ENCODE data around the gene SERPINB12.

The SERPINB12 gene, protein sequence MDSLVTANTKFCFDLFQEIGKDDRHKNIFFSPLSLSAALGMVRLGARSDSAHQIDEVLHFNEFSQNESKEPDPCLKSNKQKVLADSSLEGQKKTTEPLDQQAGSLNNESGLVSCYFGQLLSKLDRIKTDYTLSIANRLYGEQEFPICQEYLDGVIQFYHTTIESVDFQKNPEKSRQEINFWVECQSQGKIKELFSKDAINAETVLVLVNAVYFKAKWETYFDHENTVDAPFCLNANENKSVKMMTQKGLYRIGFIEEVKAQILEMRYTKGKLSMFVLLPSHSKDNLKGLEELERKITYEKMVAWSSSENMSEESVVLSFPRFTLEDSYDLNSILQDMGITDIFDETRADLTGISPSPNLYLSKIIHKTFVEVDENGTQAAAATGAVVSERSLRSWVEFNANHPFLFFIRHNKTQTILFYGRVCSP

DNA sequence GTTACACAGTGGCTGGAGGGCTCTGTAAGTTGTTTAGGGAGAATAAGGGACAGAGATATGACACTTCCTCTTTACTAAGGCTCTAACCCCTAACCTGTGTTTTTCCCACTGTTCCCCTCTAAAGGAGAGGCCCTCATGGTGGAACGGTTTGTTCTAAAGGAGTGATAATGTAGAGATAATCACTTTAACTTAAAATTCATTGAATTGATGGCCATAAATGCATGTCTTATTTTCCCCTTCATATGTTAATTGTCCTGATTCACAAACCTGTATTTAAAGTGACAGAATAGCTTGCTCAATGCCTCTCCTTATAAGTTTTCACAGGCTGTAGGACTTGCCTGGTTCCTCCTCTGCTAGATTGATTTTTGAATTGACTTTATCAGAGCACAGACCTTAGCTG, at the start of gene SERPINB12:
Gene SERPINB12 (plus strand): TSS at position 301 of the 400 bp plus-strand sequence. CDS start 13,791 bp downstream, outside the sequence.
- no peak for DNase-seq

DNA sequence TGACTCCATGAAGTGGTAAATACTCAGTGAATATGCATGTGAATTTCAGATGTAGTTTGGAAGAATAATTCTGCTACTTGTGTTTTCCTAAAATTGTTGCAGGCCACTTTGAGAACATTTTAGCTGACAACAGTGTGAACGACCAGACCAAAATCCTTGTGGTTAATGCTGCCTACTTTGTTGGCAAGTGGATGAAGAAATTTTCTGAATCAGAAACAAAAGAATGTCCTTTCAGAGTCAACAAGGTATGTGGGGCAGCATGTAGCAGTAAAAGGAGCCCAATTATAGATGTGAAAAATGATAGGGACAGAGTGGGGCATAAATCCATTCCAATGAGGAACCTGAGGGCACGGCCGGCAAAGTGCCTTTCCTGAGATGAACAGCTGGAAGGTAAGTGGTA, 49.3 kb upstream of the SERPINB12 start:
- no peak for DNase-seq

DNA sequence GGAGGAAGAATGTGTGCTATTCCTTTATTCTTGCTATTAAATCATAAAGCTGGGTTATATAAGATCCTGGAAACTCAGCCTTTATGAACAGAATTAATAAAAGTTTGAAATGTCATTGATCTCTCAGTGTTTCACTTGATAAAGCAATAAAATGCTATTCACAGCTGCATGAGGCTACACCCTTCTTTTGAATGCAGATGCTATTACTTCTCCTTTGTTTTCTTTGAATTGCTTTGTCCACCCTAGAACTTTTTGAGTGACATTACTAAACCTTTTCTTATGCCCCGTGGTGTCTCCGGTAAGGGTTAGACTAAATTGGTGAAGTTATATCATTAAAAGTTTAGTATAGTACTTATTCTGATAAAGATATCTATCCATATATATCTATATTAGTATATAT, 46.5 kb upstream of the SERPINB12 start:
- DNase-seq, result no peak

DNA sequence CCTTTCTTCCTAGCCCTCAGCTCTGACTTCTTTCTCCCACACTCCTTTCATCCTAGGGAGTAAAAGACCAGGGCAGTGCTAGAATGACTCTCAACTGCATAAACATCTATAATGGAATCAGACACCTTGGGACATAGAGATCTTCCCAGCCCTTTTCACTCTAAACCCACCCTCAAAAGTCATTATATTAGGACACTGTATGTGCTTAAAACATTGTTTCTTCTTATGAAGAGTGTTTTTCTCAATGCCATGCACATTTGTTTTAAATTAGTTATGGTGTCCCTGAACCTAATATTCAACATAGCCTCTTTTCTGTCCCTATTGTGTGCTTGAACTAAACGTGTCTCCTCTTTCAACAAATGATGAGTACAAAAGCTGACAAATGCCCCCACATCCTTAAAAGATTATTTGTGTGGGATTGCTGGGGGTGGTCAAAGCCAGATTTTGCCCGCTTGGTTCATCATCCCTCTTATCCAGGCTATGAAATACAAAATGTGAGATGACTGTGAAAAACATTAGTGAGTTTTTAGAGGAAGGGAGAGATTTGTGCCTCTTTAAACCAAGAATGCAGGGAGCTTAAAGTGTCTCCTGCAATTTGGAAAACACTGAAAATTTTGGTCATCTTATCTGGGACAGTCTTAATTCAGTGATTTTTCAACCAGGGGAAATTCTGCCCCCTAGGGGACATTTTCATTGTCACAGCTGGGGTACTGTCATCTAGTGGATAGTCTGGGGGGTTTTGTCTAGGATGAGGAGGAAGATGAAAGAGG, 36.4 kb upstream of the SERPINB12 start:
- no peak for DNase-seq

DNA sequence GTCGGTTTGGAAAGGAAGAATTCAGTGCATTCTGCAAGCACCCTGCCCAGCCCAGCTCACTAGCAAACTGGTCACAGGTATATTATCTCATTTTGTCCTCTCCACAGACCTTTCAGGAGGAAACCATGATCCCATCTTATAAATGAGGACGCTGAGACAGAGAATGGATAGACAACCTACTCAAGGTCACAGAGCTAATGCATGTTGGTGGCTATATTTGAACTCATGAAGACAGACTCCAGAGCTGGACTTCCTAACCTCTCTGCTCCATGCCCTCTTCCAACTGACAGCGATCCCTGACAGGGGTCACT, 35.9 kb upstream of the SERPINB12 start:
- DNase-seq, result no peak

DNA sequence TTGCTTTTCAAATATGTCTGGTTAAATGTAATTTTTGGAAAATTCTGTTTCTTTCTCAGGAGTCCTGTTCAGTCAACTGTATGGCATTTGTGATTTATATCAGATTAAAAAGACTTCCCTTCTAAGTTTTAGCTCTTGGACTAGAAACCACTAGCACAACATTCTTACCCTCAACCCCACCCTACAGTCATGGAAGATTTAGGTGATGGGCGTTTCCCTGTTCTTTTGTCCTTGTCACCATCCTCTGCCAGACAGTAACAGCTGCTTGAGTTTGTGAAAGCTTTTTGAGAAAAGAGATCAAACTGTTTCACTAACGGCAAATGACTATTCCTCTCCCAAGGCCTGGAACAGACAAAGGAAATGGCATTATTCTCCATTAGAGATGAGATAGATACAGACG, 33.6 kb upstream of the SERPINB12 start:
- no peak for DNase-seq

DNA sequence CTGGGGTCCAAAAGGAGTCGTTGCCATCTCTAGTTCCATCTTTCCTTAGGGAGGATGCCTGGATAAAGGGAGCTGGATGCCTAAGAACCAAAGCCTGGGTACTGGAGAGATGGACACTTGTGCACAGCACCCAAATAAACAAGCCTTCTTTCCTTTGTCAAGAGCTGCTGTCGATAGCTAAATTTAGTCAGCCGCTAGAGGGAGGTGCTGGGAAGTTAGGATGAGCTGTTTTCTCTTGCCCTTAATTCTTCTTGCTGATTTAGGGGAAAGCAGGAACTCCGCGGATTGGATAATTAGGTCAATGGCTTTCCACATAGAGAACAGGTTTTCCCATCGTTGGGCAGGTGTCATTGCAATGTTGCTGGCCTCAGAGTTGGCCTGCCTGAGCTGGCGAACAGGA, 30.9 kb upstream of the SERPINB12 start:
- no peak for DNase-seq

DNA sequence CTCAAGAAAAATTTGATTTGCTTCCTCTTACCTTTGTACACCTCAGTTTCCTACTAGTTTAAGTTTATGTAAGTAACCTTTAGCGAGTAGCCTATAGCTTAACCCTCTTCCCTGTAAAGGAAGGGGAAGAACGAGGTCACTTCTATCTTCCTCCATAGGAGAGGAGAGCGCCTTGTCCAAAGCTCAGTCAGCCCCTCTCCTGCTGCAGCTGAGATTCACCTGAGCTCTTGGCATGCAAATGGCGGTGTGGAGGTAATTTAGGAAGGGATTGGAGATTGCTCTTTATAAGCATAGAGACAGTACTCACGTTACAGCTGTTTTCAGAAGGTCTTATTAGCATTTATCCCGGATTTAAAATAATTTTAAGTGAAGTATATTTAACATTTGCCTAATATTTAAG, 27.8 kb upstream of the SERPINB12 start:
- DNase-seq, result no peak

DNA sequence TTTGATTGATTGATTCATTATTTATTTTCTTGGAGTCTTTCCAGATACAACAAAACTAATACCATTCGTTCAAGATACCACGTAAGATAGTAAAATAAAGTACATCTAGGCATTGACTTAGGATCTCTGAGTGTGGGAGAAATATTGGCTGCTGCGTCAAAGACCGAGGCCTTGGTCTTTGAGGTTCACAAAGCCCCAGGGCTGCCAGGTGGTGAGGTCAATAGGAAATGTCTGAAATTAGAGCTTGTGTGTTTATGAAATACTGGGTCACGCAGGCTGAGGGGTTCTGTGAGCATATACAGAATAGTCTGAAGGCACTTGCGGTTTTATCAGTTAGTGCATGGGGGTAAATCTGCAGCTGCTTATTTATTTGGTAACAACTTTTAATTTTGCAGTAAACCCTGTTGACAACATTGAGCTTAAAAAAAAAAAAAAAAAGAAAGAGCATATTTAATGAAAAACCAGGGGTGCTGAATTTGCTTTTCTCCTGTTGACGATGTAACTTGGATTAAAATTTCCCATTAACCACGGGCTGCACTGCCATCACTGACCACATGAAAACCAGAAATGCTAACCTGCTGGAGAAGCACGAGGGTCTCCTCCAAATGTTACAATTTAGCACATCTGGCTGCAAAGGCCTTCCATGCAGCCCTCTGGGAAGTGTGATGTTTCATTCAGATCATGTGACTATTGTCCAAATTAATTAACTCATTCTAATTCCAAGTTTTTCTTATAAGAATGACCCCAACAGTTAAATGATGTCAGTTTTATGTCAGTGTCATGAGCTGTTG, 27.1 kb upstream of the SERPINB12 start:
- DNase-seq, result no peak

DNA sequence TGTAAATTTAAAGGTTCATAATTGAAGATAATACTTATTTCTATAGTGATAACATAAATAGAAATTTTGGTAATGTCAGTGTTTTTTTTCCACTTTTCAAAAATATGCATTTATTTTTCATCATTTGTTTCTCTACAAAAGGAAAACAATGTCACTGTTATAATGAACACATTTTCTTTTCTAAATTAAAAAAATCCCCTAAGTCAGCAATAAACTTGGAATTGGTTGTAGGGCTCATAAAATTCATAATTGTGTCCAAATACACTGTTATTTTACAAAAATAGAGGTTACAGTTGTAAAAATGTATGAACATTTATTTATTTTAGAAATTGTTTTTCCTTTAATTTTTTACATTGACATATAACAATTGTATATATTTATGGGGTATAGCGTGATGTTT, 26.4 kb upstream of the SERPINB12 start:
- DNase-seq, result no peak

DNA sequence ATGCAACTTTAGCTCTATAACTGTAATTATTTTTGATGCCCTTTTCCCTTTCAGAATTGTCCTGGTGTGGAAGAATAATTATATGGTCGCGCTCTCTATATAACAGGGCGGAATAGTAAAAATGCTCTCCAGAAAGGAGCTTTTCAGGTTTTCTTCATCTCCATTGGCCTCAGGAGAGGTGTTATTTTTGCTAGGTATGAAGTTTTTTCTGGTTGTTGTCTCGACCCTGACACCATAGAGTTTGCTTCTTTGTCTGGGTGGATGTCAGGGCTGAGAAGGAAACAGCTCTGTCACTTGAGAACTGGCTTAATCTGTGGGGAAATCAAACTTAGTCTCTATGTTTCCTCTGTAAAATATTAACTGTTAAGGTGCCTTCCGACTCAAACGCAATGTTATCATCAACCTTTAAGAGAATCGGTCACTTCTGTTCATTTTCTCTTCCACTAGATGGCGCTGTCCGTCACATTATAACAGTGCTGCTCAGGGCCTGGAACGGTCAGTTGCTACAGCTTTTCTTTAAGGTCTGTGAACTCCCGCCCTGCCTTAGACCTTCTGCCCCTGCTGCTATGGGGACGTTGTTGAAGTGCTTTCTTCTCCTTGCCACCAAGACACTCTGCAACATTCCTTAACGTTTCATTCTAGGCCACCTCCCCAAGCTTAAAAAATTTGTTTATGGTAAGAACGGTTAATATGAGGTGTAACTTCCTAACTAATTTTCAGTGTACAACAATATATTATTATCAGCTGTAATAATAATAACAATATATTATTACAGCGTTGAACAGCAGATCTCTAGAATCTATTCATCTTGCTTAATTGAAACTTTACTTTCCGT, 23.8 kb upstream of the SERPINB12 start:
- DNase-seq, result peak; percentile 74

DNA sequence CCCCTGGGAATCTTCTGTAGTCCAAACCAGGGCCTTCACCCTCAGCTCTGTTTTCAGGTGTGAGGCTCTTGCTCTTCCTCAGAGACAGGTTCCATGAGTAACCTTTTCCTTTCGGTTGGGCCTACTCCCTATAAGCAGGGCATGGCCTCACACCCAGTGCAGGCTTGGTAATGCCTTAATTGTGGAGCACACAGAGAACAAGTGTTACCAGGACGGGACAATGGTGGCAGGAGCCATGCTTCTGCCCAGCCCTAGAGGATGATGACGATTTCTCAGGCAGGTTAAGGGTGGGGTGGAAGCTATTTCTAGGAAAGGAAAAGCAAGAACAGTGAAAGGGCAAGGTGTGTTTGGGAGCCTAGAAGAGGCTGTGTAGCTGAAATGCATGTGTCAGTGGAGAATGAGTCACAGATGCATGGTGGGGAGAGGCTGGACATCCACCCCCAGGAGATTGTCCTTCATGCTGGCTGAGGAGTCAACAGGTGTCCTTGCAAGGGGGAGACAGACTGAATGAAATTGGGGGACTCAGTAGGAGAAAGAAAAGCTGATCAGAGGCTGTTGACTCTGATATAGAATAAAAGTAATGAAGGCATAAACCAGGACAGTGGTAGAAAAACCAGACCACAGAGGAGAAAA, 22.0 kb upstream of the SERPINB12 start:
- no peak for DNase-seq

DNA sequence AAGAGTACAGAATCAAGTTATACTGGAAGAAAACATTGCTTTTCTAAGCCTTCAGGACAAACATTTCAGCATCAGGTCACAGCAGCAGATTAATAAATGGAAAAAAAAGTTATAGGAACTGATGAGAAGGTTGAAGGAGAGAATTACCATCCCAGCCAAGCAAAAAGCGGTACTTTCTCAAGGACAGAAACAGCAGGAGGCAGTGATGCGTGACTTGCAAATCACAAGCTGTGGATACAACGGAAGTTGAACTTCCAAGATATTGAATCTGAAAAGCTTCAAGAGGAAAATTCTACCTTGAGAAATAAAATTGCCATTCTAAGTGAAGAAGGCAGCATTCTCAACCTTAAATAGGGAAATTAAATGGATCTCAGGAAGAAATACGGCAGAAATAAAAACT, 18.5 kb upstream of the SERPINB12 start:
- no peak for DNase-seq

DNA sequence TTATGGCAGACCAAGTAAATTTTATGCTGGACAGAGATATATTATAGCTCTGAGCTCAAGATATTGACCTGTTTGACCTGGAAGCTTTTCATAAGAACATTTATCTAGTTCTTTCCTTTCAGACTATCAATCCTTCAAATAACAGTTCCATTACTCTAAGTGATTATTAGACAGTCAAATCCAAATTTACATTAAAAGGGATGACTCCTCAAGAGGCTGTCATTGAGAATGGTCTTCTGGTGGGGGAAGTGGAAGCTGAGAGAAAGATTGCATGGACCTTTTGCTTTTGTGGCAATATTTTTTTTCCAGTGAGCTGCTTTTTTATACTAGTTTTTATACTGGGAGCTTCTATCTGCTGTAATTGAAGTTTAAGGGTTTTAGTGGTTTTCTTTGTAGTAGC, 14.9 kb upstream of the SERPINB12 start:
- DNase-seq, result no peak

DNA sequence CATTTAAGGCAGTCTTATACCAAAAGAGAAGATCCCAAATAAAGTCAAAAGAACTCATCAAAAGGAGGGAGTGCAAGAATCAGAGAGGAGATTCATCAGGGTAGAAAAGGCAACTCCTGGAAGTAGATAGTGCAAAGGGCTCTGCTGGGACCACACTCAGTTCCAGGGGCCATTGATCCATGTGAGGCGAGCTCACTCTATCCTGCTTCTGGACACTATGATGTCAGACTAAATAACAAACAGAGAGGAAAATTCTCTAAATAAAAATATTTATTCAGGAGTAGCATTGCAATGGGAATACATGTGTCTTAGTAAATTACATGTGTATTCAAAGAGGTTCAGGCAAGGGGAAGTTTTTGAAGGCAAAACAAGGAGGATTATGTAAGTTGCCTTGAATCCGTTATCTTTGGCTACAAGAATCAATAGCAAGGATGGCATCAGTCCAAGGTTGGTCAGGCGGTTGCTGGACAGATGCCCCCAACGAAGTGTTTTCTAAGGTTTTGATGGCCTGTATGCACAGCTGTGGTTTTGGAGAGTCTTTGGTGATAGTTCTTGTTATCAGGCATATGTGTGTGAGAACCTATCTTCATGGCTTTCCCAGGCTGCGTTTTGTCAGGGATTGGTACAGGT, 13.2 kb upstream of the SERPINB12 start:
- DNase-seq, result no peak

DNA sequence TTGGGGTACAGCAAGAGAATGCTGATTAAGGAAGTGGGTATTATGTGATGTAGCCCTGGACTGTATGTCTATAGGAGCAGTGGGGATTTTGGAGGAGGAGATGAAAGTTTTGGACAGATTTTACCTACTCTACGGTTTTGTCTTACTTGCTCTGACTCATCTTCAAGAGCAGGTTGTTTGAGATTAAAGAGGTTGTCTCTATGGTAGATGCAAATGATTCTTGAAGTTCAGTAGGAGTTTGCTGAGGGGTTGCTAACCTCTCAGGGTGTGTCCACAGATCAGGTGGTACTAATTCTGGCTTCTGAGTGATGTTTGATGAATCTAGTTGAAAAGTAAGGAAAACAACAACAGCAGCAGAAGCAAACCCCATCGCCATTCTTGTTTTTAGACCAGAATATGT, 9.7 kb upstream of the SERPINB12 start:
- no peak for DNase-seq

DNA sequence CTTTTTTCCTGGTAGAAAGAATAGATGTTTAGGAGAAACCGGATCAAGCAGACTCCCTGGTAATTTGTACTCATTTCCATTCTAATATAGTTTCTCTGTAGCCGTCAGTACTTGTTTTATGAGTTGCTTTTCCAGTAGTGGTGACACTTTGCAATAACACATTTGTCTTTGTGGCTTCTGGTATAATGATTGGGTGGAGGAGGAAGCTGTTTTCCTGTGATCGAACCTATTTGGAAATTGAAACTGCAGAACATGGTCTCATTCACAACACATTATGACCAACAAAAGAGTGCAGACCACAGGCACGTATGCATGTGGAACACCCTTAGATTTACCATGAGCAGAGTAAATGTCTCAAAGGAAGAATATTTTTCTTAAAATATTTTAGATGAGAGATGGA, 7.6 kb upstream of the SERPINB12 start:
- no peak for DNase-seq

DNA sequence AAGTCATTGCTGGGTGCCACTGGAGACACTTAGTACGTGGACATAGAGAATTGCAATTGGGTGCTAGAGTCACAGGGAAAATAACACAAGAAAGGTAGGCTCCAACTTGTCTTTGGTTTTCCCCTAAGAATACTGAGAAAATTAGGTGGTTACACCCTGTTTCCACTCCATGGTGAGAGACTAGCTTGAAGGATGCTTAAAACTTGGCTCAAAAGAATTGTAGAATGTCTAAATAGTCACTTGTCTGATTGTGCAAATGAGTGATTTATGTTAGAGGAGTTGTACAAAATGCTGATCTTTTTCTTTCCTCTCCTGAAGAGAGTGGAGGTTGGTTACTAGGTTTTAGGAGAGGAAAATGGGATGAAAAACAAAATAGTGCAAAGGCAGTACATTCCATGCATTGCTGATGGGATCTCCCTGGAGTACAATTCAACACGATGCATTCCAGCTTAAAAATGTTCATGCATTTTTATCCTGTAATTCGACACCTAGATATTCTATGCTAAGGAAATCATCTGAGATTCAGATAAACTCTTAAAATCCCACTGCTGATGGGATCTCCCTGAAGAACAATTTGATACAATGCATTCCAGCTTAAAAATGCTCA, 2.2 kb upstream of the SERPINB12 start:
- DNase-seq, result no peak

DNA sequence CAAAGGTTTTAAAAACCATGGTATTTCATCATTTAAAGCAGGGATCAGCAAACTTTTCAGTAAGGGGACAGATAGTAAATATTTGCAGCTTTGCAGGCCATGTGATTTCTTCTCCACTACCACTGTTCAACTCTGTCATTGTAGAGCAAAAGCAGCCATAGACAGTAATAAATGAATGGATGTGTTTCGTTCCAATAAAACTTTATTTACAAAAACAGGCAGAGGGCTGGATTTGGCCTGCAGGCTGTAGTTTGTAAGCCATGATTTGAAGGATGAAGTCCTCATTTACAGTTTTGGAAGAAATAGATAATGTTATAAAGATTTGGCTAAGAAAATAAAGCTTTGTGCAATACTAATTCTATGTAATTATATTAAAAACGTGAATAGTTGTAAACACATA, 1.8 kb downstream of the SERPINB12 start:
- DNase-seq, result no peak

DNA sequence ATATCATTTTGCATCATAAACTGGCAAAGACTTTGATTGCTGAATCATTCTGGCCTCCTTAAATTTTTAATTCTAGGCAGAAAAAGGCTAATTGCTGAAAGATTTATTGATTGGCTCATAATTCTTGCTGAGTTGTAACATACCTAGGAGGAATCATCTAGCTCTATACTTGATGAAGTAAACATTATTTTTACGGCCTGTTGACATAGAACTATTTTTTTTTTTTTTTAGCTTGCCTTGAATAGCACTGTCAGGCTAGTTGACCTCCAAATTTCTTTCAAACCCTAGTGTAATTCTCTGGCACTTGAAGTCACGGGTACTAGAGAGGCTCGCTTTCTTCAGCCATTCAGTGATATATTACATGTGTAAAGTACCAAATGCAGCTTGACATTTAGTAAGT, 2.8 kb downstream of the SERPINB12 start:
- no peak for DNase-seq

DNA sequence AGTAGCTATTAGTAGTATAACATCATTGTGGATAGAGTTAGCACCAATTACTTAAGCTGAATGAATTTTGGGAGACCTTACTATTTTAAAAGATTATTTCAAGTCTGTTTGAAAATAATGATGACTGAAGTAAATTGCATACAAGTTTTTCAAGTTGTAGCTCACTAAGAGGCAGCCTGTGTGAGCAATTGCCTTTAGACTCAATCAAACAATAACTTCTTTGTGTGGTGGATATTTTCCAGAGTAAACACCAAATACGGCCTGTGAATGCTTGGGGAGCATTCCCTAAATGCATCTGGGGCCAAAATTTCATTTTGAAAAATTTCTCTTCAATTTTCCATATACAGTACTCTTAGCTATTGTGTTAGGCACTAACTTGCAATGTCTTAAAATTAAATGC, 7.9 kb downstream of the SERPINB12 start:
- DNase-seq, result no peak

Data from activated effector memory CD4-positive, alpha-beta T cell treated with anti-CD3 and anti-CD28 coated beads, Interleukin-2, amount 50 U/mL, for 16 hours (primary cell).